Measurements from ENCODE around the gene SYCP2. TPM values are rescaled to one million over a fixed set of nuclear protein-coding genes. Genes with fewer than 3 reads are reported as not detected.

The SYCP2 gene
- total RNA-seq, 1 donor from 2014 or later = 2.5 TPM

GRCh38 chr20:59823030-59823423 is 110.4 kb downstream of the SYCP2 start:
- no peaks in the 10 kb centered on the region for H3K36me3 Mint-ChIP-seq (ENCODE audit: low read depth)
- no peaks in the 10 kb centered on the region for H3K4me1 Mint-ChIP-seq (ENCODE audit: low read depth)
- no peak for TF ChIP-seq CTCF (IDR thresholded peaks at IDR 0.05)
- peaks cover 31% of the 10 kb centered on the region for H3K27me3 Mint-ChIP-seq (ENCODE audit: low read depth)
- no peak overlapping the region for H3K4me3 Mint-ChIP-seq (ENCODE audit: unreplicated experiment)
- no peak for DNase-seq (ENCODE audit: low spot score)
- H3K9me3 Mint-ChIP-seq (ENCODE audit: low read depth) = no peaks in the 10 kb centered on the region
- no peak overlapping the region for H3K27ac Mint-ChIP-seq (ENCODE audit: unreplicated experiment)

GRCh38 chr20:59822291-59823029 is 111.0 kb downstream of the SYCP2 start:
- Mint-ChIP-seq H3K4me3 (ENCODE audit: unreplicated experiment) (no peak overlapping the region), H3K4me1 (ENCODE audit: low read depth) (no peaks in the 10 kb centered on the region), H3K9me3 (ENCODE audit: low read depth) (no peaks in the 10 kb centered on the region), H3K27me3 (ENCODE audit: low read depth) (peaks cover 32% of the 10 kb centered on the region), H3K27ac (ENCODE audit: unreplicated experiment) (no peak overlapping the region), H3K36me3 (ENCODE audit: low read depth) (no peaks in the 10 kb centered on the region)
- TF ChIP-seq CTCF (IDR thresholded peaks at IDR 0.05) = no peak
- DNase-seq (ENCODE audit: low spot score) = no peak

GRCh38 chr20:59821788-59822187 is 111.6 kb downstream of the SYCP2 start:
- Mint-ChIP-seq H3K9me3 (ENCODE audit: low read depth) (no peaks in the 10 kb centered on the region), H3K36me3 (ENCODE audit: low read depth) (no peaks in the 10 kb centered on the region), H3K4me1 (ENCODE audit: low read depth) (no peaks in the 10 kb centered on the region), H3K4me3 (ENCODE audit: unreplicated experiment) (no peak overlapping the region), H3K27ac (ENCODE audit: unreplicated experiment) (no peak overlapping the region), H3K27me3 (ENCODE audit: low read depth) (peaks cover 31% of the 10 kb centered on the region)
- DNase-seq (ENCODE audit: low spot score) = no peak
- no peak for TF ChIP-seq CTCF (IDR thresholded peaks at IDR 0.05)

- Mint-ChIP-seq H3K27ac (ENCODE audit: unreplicated experiment) (no peak overlapping the region), H3K36me3 (ENCODE audit: low read depth) (no peaks in the 10 kb centered on the region)
These were observed 112.2 kb downstream of the SYCP2 start for GRCh38 chr20:59821201-59821600.

More at GRCh38 chr20:59821201-59821600, 112.2 kb downstream of the SYCP2 start:
- no peak overlapping the region for H3K4me3 Mint-ChIP-seq (ENCODE audit: unreplicated experiment)
- no peak for TF ChIP-seq CTCF (IDR thresholded peaks at IDR 0.05)
- no peaks in the 10 kb centered on the region for H3K4me1 Mint-ChIP-seq (ENCODE audit: low read depth)
- peaks cover 26% of the 10 kb centered on the region for H3K27me3 Mint-ChIP-seq (ENCODE audit: low read depth)
- DNase-seq (ENCODE audit: low spot score) = no peak
- H3K9me3 Mint-ChIP-seq (ENCODE audit: low read depth) = no peaks in the 10 kb centered on the region

Measured in chondrocyte (in vitro differentiated cells).